SK-N-SH (cell line): Measurements from ENCODE around the gene CHST3. TPM values are rescaled to one million over a fixed set of nuclear protein-coding genes. Genes with fewer than 3 reads are reported as not detected.

Experiments
- CTCF ChIA-PET: fragments of 300-600, 350-600 bp; formaldehyde crosslinking; extraction: SDS; loops from one replicate; lab custom pipeline; 2021; lab: Yijun Ruan, JAX
- POLR2A ChIA-PET: fragments of 350-600 bp; sonication (Branson Sonifier 250); formaldehyde crosslinking; extraction: SDS; loops from one replicate; lab custom pipeline; 2020; ENCODE audit warnings: antibody characterized with exemption, inconsistent platforms; lab: Yijun Ruan, JAX
- DNase-seq: peaks from one replicate; pipeline ENCODE4 v3.0.0; 2012
- H2AFZ ChIP-seq: fragments of 200-600 bp; sonication (generic); 2 replicates; pipeline ENCODE4 v1.8.1; 2016; ENCODE audit warnings: antibody characterized with exemption, mild to moderate bottlenecking, low read depth
- H3F3A ChIP-seq: fragments of 200-600 bp; sonication (generic); replicated peaks from 2 replicates; pipeline ENCODE3; 2016; ENCODE audit warnings: antibody characterized with exemption, mild to moderate bottlenecking; ENCODE audit not compliant: insufficient read depth
- H3K27ac ChIP-seq, 2 experiments: fragments of 200-500 bp in 1 of 2; fragments of 200-600 bp in 1 of 2; sonication (Bioruptor generic) in 1 of 2; sonication (generic), shearing (Covaris generic) in 1 of 2; 2 replicates each; pipeline versions ENCODE4 v1.5.1 to v1.6.1; 2014 to 2016; ENCODE audit warnings: low read depth in 2 of 2, inconsistent platforms in 1 of 2, low read length in 1 of 2, mild to moderate bottlenecking in 1 of 2, mixed read lengths in 1 of 2
- H3K27me3 ChIP-seq: fragments of 200-600 bp; sonication (generic), shearing (Covaris generic); 2 replicates; pipeline ENCODE4 v1.6.1; 2016; ENCODE audit warnings: mixed run types; ENCODE audit not compliant: insufficient read depth
- H3K36me3 ChIP-seq, 2 experiments: fragments of 200-500 bp in 1 of 2; fragments of 200-600 bp in 1 of 2; sonication (Bioruptor generic) in 1 of 2; sonication (generic) in 1 of 2; replicated peaks in 1 of 2; 2 replicates each; pipeline versions ENCODE3 to v1.5.1; 2014 to 2016; ENCODE audit warnings: low read length in 1 of 2, mild to moderate bottlenecking in 1 of 2; ENCODE audit not compliant: insufficient read depth in 2 of 2, control insufficient read depth in 1 of 2
- H3K4me1 ChIP-seq, 2 experiments: fragments of 200-500 bp in 1 of 2; fragments of 200-600 bp in 1 of 2; sonication (Bioruptor generic) in 1 of 2; sonication (generic), shearing (Covaris generic) in 1 of 2; 2 replicates each; pipeline versions ENCODE4 v1.5.1 to v1.6.1; 2014 to 2016; ENCODE audit warnings: low read depth in 1 of 2, low read length in 1 of 2, mixed run types in 1 of 2; ENCODE audit not compliant: insufficient read depth in 2 of 2, control insufficient read depth in 1 of 2
- H3K4me2 ChIP-seq: fragments of 200-600 bp; sonication (generic), shearing (Covaris generic); 2 replicates; pipeline ENCODE4 v1.6.1; 2017; ENCODE audit warnings: mixed run types
- H3K4me3 ChIP-seq, 2 experiments: fragments of 200-500 bp in 1 of 2; fragments of 200-600 bp in 1 of 2; sonication (Bioruptor generic) in 1 of 2; sonication (generic), shearing (Covaris generic) in 1 of 2; 2 replicates each; pipeline versions ENCODE4 v1.5.1 to v1.8.1; 2014 to 2016; ENCODE audit warnings: low read depth in 2 of 2, inconsistent platforms in 1 of 2, low read length in 1 of 2, mild to moderate bottlenecking in 1 of 2, mixed read lengths in 1 of 2, moderate library complexity in 1 of 2
- H3K79me2 ChIP-seq: fragments of 200-600 bp; sonication (generic); 2 replicates; pipeline ENCODE4 v1.8.1; 2017; ENCODE audit warnings: mild to moderate bottlenecking; ENCODE audit not compliant: insufficient read depth
- H3K9ac ChIP-seq: fragments of 200-600 bp; sonication (generic); 2 replicates; pipeline ENCODE4 v1.6.1; 2017; ENCODE audit warnings: mixed run types
- H3K9me2 ChIP-seq: fragments of 200-600 bp; sonication (generic); 2 replicates; pipeline ENCODE4 v1.6.1; 2017; ENCODE audit warnings: mixed run types
- H3K9me3 ChIP-seq: fragments of 200-600 bp; sonication (generic); 2 replicates; pipeline ENCODE4 v1.6.1; 2017; ENCODE audit warnings: mixed run types, mild to moderate bottlenecking, moderate library complexity
- H4K20me1 ChIP-seq: fragments of 200-600 bp; sonication (generic); 2 replicates; pipeline ENCODE4 v1.6.1; 2017; ENCODE audit warnings: mild to moderate bottlenecking, mixed run types; ENCODE audit not compliant: insufficient read depth
- CHD2 ChIP-seq: fragments of 150-350 bp; IDR thresholded peaks from 2 replicates; pipeline ENCODE4 v1.6.1; 2018; ENCODE audit warnings: low read length; ENCODE audit not compliant: partially characterized antibody
- EP300 ChIP-seq, 2 experiments: IDR thresholded peaks; 2 replicates each; pipeline versions ENCODE4 v1.4.0 to v1.6.1; 2012; ENCODE audit warnings: borderline replicate concordance in 1 of 2, low read depth in 1 of 2, low read length in 1 of 2
- FOSL2 ChIP-seq: IDR thresholded peaks from 2 replicates; pipeline ENCODE4 v1.4.0; 2012; ENCODE audit warnings: low read depth, mild to moderate bottlenecking, moderate library complexity, borderline replicate concordance
- GABPA ChIP-seq: IDR thresholded peaks from 2 replicates; pipeline ENCODE4 v1.4.0; 2012; ENCODE audit warnings: low read depth, mild to moderate bottlenecking
- IRF3 ChIP-seq: fragments of 150-350 bp; IDR thresholded peaks from 2 replicates; pipeline ENCODE4 v1.6.1; 2016; ENCODE audit warnings: mild to moderate bottlenecking, low read depth, low read length
- MEF2A ChIP-seq: IDR thresholded peaks from 2 replicates; pipeline ENCODE4 v1.4.0; 2012; ENCODE audit warnings: low read depth, borderline replicate concordance
- PBX3 ChIP-seq: IDR thresholded peaks from 2 replicates; pipeline ENCODE4; 2012
- POLR2AphosphoS5 ChIP-seq: IDR thresholded peaks from 2 replicates; pipeline ENCODE4 v1.6.1; 2012; ENCODE audit warnings: low read depth, low read length
- RCOR1 ChIP-seq: fragments of 150-350 bp; IDR thresholded peaks from 2 replicates; pipeline ENCODE4 v1.6.1; 2017; ENCODE audit warnings: antibody characterized with exemption, low read length
- SMC3 ChIP-seq: IDR thresholded peaks from 2 replicates; pipeline ENCODE4 v1.6.1; 2012; ENCODE audit warnings: low read depth, low read length, improper control_type of control experiment
- TCF12 ChIP-seq: IDR thresholded peaks from 2 replicates; pipeline ENCODE4 v1.4.0; 2012
- YY1 ChIP-seq: IDR thresholded peaks from 2 replicates; pipeline ENCODE4 v1.4.0; 2012; ENCODE audit warnings: low read depth, mild to moderate bottlenecking
- WGBS: methylation state at CpG from one replicate; pipeline ENCODE4 v1.1.6; 2017; ENCODE audit warnings: low lambda C conversion rate; 5-methylcytosine and 5-hydroxymethylcytosine counted together
- polyA plus RNA-seq, 3 experiments: library from polyadenylated mRNA; depleted of rRNA; stranded (reverse); fragments of >200 nt; gene quantifications; 2 replicates each; pipeline ENCODE4 v1.2.3, GENCODE V29; 2012
- TF ChIP-seq, protein P1 (sequence below): IDR thresholded peaks from 2 replicates; pipeline ENCODE4 v1.6.1; 2012; ENCODE audit warnings: mild to moderate bottlenecking, low read depth, low read length, moderate library complexity
- TF ChIP-seq, protein P2 (sequence below): IDR thresholded peaks from 2 replicates; pipeline ENCODE4 v1.4.0; 2012; ENCODE audit warnings: low read depth, borderline replicate concordance
- TF ChIP-seq, protein P3 (sequence below): IDR thresholded peaks from 2 replicates; pipeline ENCODE4 v1.4.0; 2012; ENCODE audit warnings: low read depth, borderline replicate concordance
- TF ChIP-seq, protein P4 (sequence below): fragments of 200-600 bp; sonication (generic); IDR thresholded peaks from 2 replicates; pipeline ENCODE4 v1.6.1; 2017; ENCODE audit warnings: antibody characterized with exemption, mild to moderate bottlenecking, moderate library complexity
- TF ChIP-seq, protein P5 (sequence below): IDR thresholded peaks from 2 replicates; pipeline ENCODE4 v1.4.0; 2012; ENCODE audit warnings: low read depth
- TF ChIP-seq, protein P6 (sequence below): fragments of 150-350 bp; IDR thresholded peaks from 2 replicates; pipeline ENCODE4 v1.6.1; 2017; ENCODE audit warnings: antibody characterized with exemption, low read length, low read depth, borderline replicate concordance

Gene CHST3
- polyA plus RNA-seq, 1 of the 3 experiments (the other 2 are of a cell fraction), result 6.0 TPM

DNA sequence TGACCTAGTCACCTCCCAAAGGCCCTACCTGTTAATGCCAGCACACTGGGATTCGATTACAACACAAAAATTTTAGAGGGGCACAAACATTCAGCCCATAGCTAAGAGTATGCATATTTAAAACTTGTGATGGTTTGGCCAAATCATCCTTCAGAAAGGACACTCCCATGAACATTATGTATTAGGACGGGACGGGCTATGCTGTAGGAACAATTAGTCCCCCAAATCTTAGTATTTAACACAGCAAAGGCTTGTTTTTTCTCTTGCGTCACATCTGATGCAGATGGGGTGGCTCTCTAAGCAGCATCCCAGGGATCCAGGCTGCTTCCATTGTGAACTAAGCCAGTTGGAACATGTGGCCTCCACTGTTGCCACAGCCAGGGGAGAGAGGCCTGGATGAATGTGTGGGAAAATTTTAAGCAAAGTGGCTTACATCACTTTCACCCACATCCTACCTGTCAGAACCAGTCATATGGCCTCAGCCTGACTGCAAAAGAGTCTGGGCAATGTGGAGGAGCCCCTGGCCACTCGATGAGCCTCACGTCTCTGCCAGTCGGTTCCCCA, 26.6 kb downstream of the CHST3 start:
- ChIA-PET POLR2A (no interaction called here), CTCF (interaction anchor here (1.4 kb wide), 1 partner anchor 10 kb away, joined by 5 read pairs; no protein-coding TSS in a partner anchor)
- Histone ChIP-seq H3K27ac (no peak overlapping the region), H4K20me1 (0 out of 2 replicates have a peak, but pooled peaks cover 5% of the 10 kb centered on the region), H3F3A (no peaks in the 10 kb centered on the region), H3K9me3 (no peaks in the 10 kb centered on the region), H3K9me2 (no peaks in the 10 kb centered on the region), H3K27me3 (no peaks in the 10 kb centered on the region), H3K4me1 (peaks cover 6 to 15% of the 10 kb centered on the region in 2 experiments; a peak in 2 of 4 replicates), H3K4me3 (no peak overlapping the region), H3K79me2 (peaks cover 82% of the 10 kb centered on the region), H3K9ac (no peak overlapping the region), H3K36me3 (peaks cover 0 to 4% of the 10 kb centered on the region in 2 experiments), H2AFZ (no peak overlapping the region), H3K4me2 (no peak overlapping the region)
- 92% methylated on average over 7 of the region's 7 CpGs for WGBS
- no peak for DNase-seq
- TF ChIP-seq, protein P1, sequence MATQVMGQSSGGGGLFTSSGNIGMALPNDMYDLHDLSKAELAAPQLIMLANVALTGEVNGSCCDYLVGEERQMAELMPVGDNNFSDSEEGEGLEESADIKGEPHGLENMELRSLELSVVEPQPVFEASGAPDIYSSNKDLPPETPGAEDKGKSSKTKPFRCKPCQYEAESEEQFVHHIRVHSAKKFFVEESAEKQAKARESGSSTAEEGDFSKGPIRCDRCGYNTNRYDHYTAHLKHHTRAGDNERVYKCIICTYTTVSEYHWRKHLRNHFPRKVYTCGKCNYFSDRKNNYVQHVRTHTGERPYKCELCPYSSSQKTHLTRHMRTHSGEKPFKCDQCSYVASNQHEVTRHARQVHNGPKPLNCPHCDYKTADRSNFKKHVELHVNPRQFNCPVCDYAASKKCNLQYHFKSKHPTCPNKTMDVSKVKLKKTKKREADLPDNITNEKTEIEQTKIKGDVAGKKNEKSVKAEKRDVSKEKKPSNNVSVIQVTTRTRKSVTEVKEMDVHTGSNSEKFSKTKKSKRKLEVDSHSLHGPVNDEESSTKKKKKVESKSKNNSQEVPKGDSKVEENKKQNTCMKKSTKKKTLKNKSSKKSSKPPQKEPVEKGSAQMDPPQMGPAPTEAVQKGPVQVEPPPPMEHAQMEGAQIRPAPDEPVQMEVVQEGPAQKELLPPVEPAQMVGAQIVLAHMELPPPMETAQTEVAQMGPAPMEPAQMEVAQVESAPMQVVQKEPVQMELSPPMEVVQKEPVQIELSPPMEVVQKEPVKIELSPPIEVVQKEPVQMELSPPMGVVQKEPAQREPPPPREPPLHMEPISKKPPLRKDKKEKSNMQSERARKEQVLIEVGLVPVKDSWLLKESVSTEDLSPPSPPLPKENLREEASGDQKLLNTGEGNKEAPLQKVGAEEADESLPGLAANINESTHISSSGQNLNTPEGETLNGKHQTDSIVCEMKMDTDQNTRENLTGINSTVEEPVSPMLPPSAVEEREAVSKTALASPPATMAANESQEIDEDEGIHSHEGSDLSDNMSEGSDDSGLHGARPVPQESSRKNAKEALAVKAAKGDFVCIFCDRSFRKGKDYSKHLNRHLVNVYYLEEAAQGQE, result no peak
- TF ChIP-seq, protein P2, sequence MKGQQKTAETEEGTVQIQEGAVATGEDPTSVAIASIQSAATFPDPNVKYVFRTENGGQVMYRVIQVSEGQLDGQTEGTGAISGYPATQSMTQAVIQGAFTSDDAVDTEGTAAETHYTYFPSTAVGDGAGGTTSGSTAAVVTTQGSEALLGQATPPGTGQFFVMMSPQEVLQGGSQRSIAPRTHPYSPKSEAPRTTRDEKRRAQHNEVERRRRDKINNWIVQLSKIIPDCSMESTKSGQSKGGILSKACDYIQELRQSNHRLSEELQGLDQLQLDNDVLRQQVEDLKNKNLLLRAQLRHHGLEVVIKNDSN, result no peak
- TF ChIP-seq, protein P3, sequence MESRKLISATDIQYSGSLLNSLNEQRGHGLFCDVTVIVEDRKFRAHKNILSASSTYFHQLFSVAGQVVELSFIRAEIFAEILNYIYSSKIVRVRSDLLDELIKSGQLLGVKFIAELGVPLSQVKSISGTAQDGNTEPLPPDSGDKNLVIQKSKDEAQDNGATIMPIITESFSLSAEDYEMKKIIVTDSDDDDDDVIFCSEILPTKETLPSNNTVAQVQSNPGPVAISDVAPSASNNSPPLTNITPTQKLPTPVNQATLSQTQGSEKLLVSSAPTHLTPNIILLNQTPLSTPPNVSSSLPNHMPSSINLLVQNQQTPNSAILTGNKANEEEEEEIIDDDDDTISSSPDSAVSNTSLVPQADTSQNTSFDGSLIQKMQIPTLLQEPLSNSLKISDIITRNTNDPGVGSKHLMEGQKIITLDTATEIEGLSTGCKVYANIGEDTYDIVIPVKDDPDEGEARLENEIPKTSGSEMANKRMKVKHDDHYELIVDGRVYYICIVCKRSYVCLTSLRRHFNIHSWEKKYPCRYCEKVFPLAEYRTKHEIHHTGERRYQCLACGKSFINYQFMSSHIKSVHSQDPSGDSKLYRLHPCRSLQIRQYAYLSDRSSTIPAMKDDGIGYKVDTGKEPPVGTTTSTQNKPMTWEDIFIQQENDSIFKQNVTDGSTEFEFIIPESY, result no peak
- TF ChIP-seq CHD2 (no peak), POLR2AphosphoS5 (no peak), MEF2A (no peak), SMC3 (no peak), TCF12 (no peak), IRF3 (no peak), EP300 (IDR thresholded peaks at IDR 0.05; ENCODE audit: borderline replicate concordance in 1 of 2, low read depth in 1 of 2, low read length in 1 of 2) (no peak), GABPA (no peak), PBX3 (no peak), RCOR1 (no peak), YY1 (no peak), FOSL2 (no peak)
- TF ChIP-seq, protein P4, sequence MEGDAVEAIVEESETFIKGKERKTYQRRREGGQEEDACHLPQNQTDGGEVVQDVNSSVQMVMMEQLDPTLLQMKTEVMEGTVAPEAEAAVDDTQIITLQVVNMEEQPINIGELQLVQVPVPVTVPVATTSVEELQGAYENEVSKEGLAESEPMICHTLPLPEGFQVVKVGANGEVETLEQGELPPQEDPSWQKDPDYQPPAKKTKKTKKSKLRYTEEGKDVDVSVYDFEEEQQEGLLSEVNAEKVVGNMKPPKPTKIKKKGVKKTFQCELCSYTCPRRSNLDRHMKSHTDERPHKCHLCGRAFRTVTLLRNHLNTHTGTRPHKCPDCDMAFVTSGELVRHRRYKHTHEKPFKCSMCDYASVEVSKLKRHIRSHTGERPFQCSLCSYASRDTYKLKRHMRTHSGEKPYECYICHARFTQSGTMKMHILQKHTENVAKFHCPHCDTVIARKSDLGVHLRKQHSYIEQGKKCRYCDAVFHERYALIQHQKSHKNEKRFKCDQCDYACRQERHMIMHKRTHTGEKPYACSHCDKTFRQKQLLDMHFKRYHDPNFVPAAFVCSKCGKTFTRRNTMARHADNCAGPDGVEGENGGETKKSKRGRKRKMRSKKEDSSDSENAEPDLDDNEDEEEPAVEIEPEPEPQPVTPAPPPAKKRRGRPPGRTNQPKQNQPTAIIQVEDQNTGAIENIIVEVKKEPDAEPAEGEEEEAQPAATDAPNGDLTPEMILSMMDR, result no peak
- TF ChIP-seq, protein P5, sequence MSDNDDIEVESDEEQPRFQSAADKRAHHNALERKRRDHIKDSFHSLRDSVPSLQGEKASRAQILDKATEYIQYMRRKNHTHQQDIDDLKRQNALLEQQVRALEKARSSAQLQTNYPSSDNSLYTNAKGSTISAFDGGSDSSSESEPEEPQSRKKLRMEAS, result no peak
- TF ChIP-seq, protein P6, sequence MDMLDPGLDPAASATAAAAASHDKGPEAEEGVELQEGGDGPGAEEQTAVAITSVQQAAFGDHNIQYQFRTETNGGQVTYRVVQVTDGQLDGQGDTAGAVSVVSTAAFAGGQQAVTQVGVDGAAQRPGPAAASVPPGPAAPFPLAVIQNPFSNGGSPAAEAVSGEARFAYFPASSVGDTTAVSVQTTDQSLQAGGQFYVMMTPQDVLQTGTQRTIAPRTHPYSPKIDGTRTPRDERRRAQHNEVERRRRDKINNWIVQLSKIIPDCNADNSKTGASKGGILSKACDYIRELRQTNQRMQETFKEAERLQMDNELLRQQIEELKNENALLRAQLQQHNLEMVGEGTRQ, result no peak
